PC-9 (cell line): Measurements from ENCODE around the gene CDAN1. TPM values are rescaled to one million over a fixed set of nuclear protein-coding genes. Genes with fewer than 3 reads are reported as not detected.

ENCODE experiments used
- BruUV-seq: library from RNA; stranded (reverse); fragments of 400-500 nt; replicated peaks from 2 replicates; lab custom pipeline; 2021; lab: Mats Ljungman, UMichigan
- CTCF ChIA-PET: fragments of 300-600 bp; sonication (Branson Sonifier 250); formaldehyde crosslinking; loops from one replicate; lab custom pipeline; 2022; ENCODE audit warnings: antibody characterized with exemption; lab: Charles Lee
- POLR2A ChIA-PET: fragments of 300-600 bp; sonication (Branson Sonifier 250); formaldehyde crosslinking; loops from one replicate; lab custom pipeline; 2022; ENCODE audit warnings: antibody characterized with exemption; ENCODE audit not compliant: unreplicated experiment; lab: Charles Lee
- DNase-seq, 2 experiments: peaks; one replicate each; pipeline versions ENCODE4 v3.0.0 to v3.0.0-alpha.2; 2015 to 2022; ENCODE audit warnings: mixed read lengths in 1 of 2
- H2AFZ ChIP-seq: fragments of 200-600 bp; sonication (generic); 2 replicates; pipeline ENCODE4 v1.8.1; 2017; ENCODE audit warnings: antibody characterized with exemption
- H3F3A ChIP-seq: fragments of 200-600 bp; sonication (generic); 2 replicates; pipeline ENCODE4 v1.8.1; 2017; ENCODE audit warnings: antibody characterized with exemption, mild to moderate bottlenecking, low read depth; ENCODE audit not compliant: insufficient read depth
- H3K27ac ChIP-seq: fragments of 200-600 bp; sonication (generic); 2 replicates; pipeline ENCODE4 v1.6.1; 2016; ENCODE audit warnings: mixed run types
- H3K27me3 ChIP-seq: fragments of 200-600 bp; sonication (generic); 2 replicates; pipeline ENCODE4 v1.6.1; 2016; ENCODE audit warnings: low read depth, mixed run types; ENCODE audit not compliant: insufficient read depth
- H3K36me3 ChIP-seq: fragments of 200-600 bp; sonication (generic); 2 replicates; pipeline ENCODE4 v1.6.1; 2016; ENCODE audit warnings: low read depth, mixed run types
- H3K4me1 ChIP-seq: fragments of 200-600 bp; sonication (generic); replicated peaks from 2 replicates; pipeline ENCODE4 v1.6.1; 2016; ENCODE audit warnings: mixed run types; ENCODE audit not compliant: insufficient read depth
- H3K4me2 ChIP-seq: fragments of 200-600 bp; sonication (generic); 2 replicates; pipeline ENCODE4 v1.6.1; 2017; ENCODE audit warnings: mixed run types
- H3K4me3 ChIP-seq: fragments of 200-600 bp; sonication (generic); 2 replicates; pipeline ENCODE4 v1.6.1; 2016; ENCODE audit warnings: mixed run types
- H3K79me2 ChIP-seq: fragments of 200-600 bp; sonication (generic); 2 replicates; pipeline ENCODE4 v1.6.1; 2017; ENCODE audit warnings: low read depth, mixed run types
- H3K9me2 ChIP-seq: fragments of 200-600 bp; sonication (generic); 2 replicates; pipeline ENCODE4 v1.8.1; 2017; ENCODE audit warnings: mild to moderate bottlenecking; ENCODE audit not compliant: insufficient read depth
- H3K9me3 ChIP-seq: fragments of 200-600 bp; sonication (generic); 2 replicates; pipeline ENCODE4 v1.8.1; 2016; ENCODE audit warnings: low read depth; ENCODE audit not compliant: insufficient read depth
- H4K20me1 ChIP-seq: fragments of 200-600 bp; sonication (generic); 2 replicates; pipeline ENCODE4 v1.8.1; 2017; ENCODE audit not compliant: insufficient read depth
- CTCF ChIP-seq: fragments of 200-600 bp; sonication (generic); conservative IDR thresholded peaks from 2 replicates; pipeline ENCODE4 v1.6.1; 2017; ENCODE audit warnings: mixed run types, antibody characterized with exemption, mild to moderate bottlenecking, moderate library complexity
- EZH2 ChIP-seq: fragments of 200-600 bp; sonication (generic); IDR thresholded peaks from 2 replicates; pipeline ENCODE4 v1.8.0; 2017; ENCODE audit warnings: antibody characterized with exemption, low read depth
- intact Hi-C: fragments of 100-400 bp; cut with micrococcal nuclease; formaldehyde crosslinking; loops from one replicate; pipeline ENCODE4 v1.10.0; 2022; ENCODE audit not compliant: unreplicated experiment
- total RNA-seq: library from RNA; stranded (reverse); gene quantifications from 2 replicates; pipeline ENCODE4 v1.2.3, GENCODE V29; 2021

CDAN1 gene
- total RNA-seq, 1 experiment from 2014 or later = 23.4 TPM

- H3K79me2 ChIP-seq = no peaks in the 10 kb centered on the region
- H4K20me1 ChIP-seq = no peaks in the 10 kb centered on the region
- TF ChIP-seq CTCF (no peak), EZH2 (no peak)
- no peak for DNase-seq
- no peaks in the 10 kb centered on the region for H3K27me3 ChIP-seq
- no peak overlapping the region for H2AFZ ChIP-seq
- no peaks in the 10 kb centered on the region for H3F3A ChIP-seq
- H3K27ac ChIP-seq = no peak overlapping the region
- no peaks in the 10 kb centered on the region for H3K9me3 ChIP-seq
- no peak overlapping the region for H3K4me2 ChIP-seq
- POLR2A ChIA-PET = no interaction called here
- H3K36me3 ChIP-seq = no peaks in the 10 kb centered on the region
- H3K9me2 ChIP-seq = no peaks in the 10 kb centered on the region
- CTCF ChIA-PET = no interaction called here
- no peak overlapping the region for H3K4me3 ChIP-seq
- no peaks in the 10 kb centered on the region for H3K4me1 ChIP-seq
- intact Hi-C loops = no loop called here
- BruUV-seq = no TSS peak
Measured at GRCh38 chr15:42692536-42692935, 44.4 kb downstream of the CDAN1 start.

GRCh38 chr15:42691770-42692169 is 45.2 kb downstream of the CDAN1 start:
- BruUV-seq = no TSS peak
- no peaks in the 10 kb centered on the region for H3K79me2 ChIP-seq
- no peak overlapping the region for H3K27ac ChIP-seq
- no peaks in the 10 kb centered on the region for H3K4me1 ChIP-seq
- DNase-seq = no peak
- H4K20me1 ChIP-seq = no peaks in the 10 kb centered on the region
- ChIA-PET CTCF (no interaction called here), POLR2A (no interaction called here)
- H2AFZ ChIP-seq = no peak overlapping the region
- intact Hi-C loops = no loop called here
- TF ChIP-seq CTCF = no peak
- no peak for TF ChIP-seq EZH2
- H3K36me3 ChIP-seq = no peaks in the 10 kb centered on the region
- no peaks in the 10 kb centered on the region for H3K27me3 ChIP-seq
- H3K4me3 ChIP-seq = no peak overlapping the region
- no peaks in the 10 kb centered on the region for H3F3A ChIP-seq
- H3K9me2 ChIP-seq = no peaks in the 10 kb centered on the region
- H3K4me2 ChIP-seq = no peak overlapping the region
- H3K9me3 ChIP-seq = no peaks in the 10 kb centered on the region

GRCh38 chr15:42691308-42691707 is 45.6 kb downstream of the CDAN1 start:
- Histone ChIP-seq H3K9me3 (no peaks in the 10 kb centered on the region), H3K27ac (no peak overlapping the region), H3K4me2 (no peak overlapping the region), H2AFZ (no peak overlapping the region), H3K27me3 (no peaks in the 10 kb centered on the region), H3K4me1 (no peaks in the 10 kb centered on the region), H3K9me2 (no peaks in the 10 kb centered on the region), H3K79me2 (no peaks in the 10 kb centered on the region), H3K4me3 (no peak overlapping the region), H3K36me3 (no peaks in the 10 kb centered on the region), H4K20me1 (no peaks in the 10 kb centered on the region), H3F3A (no peaks in the 10 kb centered on the region)
- intact Hi-C loops = no loop called here
- TF ChIP-seq EZH2 (no peak), CTCF (no peak)
- no TSS peak for BruUV-seq
- POLR2A ChIA-PET = no interaction called here
- CTCF ChIA-PET = no interaction called here
- DNase-seq = no peak
